Tibial nerve (tissue), 3 donors: ENCODE measurements around the gene NEDD9.

Experiments
- CTCF ChIP-seq, 5 experiments: fragments of 200-600 bp in 3 of 5; fragments of 450-650 bp in 2 of 5; sonication (generic) in 3 of 5; IDR thresholded peaks; one replicate each; pipeline ENCODE4 v1.5.1; 2016 to 2019; ENCODE audit warnings: antibody characterized with exemption in 5 of 5, mild to moderate bottlenecking in 3 of 5, moderate library complexity in 2 of 5
- POLR2A ChIP-seq, 2 donors: fragments of 450-650 bp; IDR thresholded peaks; one replicate each; pipeline ENCODE4 v1.6.1; 2017; ENCODE audit warnings: antibody characterized with exemption in 2 of 2, mild to moderate bottlenecking in 2 of 2, moderate library complexity in 2 of 2

GRCh38 chr6:11203306-11204004 lies 29.0 kb downstream of the NEDD9 start:
- TF ChIP-seq POLR2A (IDR thresholded peaks at IDR 0.05): no peak
- TF ChIP-seq CTCF (IDR thresholded peaks at IDR 0.05): no peak
